EH (cell line): Measurements from ENCODE around the gene DIAPH2.
"Not testable (repeated sequence)": the region's sequence is repeated elsewhere in the genome, so short reads cannot be mapped to it uniquely, and the experiment has no call there.

ENCODE experiments used
- DNase-seq: peaks from one replicate; pipeline ENCODE4 v3.0.0-alpha.2; 2015; ENCODE audit warnings: low read depth

The DIAPH2 gene

DNA sequence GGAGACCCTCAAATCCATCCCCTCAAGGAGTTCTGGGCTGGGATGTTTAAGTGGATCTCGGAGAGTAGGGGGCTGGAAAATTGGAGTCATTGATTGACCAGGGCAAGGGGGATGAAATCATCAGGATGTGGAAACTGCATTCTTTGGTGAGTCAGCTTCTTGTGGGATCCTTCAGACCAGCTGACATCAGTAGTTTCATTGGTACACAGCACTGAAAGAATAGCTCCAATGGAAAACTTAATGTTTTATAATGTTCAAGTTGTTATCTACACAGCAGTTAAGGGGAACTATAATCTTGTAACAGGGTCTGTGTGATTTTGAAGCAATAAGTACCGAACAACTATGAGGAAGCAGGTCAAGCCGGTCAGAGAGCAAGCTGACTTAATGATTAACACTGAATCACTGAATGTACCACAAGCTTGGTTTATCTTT, 705.1 kb downstream of the DIAPH2 start:
- DNase-seq = peak; percentile 78

DNA sequence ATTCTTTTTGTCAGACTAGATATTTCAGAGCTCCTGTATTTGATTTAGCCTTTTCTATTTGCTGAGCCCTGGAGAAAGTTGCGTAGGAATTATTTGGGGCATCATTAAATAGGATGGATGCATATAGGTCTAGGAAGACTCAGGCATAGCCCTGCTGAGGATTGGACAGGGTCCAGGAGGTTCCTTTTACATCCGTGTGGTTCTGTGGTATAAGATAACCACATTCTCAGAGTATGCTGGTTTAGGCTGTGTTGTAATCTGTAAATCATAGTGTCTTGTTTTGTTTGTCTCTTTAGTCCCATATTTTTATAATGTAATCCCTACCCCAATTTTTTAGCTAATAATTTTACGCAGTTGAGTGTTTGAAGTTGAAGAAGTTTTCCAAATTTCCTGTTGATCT, 712.7 kb downstream of the DIAPH2 start:
- DNase-seq = no peak

DNA sequence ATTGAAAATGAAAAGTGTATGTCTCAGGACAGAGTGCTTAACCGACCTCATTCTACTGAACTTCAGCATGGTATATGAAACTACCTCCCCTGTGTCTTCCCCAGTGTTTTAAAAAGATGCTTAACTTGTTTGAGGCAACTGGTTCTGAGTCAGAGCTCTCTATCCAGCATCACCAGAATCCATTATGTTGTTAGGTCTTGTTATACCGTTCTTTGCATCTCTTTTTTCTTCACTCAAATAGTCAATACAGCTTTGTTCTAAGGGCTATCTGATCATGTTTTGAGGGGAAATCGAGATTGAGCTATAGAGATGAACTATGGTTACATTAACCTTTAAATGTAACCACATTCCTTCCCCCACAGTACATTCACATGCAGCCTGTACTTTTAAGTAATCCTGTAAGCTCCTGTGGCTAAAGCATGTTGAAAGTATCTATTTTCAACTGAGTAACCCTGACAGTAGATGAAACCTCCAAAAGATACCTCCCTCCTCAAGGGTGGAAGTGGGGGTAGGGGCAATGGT, 713.4 kb downstream of the DIAPH2 start:
- no peak for DNase-seq

DNA sequence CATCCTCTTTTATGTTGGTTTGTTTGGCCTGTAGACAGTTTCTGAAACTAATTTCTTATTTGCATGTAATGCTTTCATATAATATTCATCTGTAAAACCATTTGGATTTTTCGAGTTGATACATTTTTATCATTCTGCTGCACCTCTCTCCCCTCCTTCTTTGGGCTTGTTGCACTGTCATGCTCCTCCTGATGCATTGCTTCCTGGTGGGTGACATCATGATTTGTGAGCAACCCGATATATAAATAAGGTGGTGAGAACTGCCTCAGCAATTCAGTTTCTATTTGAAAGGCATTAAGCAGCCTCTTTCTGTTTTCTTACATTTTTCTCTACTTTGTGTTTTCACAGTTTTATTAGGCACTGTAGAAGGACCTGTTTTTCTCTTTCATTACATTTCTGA, 714.8 kb downstream of the DIAPH2 start:
- DNase-seq = peak; percentile 73

DNA sequence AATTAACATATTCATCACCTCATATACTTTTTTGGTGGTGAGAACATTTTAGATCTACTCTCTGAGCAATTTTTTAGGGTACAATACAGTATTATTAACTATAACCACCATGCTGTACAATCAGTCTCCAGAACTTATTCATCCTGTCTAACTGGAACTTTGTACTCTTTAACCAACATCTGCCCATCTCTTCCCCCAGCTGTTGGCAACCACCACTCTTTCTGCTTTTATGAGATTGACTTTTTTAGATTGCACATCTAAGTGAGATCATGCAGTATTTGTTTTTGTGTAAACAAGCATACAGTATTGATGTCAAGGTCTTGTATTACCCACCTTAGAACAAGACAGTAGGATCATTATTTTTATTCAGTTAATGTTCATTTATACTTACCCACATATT, 715.9 kb downstream of the DIAPH2 start:
- no peak for DNase-seq

DNA sequence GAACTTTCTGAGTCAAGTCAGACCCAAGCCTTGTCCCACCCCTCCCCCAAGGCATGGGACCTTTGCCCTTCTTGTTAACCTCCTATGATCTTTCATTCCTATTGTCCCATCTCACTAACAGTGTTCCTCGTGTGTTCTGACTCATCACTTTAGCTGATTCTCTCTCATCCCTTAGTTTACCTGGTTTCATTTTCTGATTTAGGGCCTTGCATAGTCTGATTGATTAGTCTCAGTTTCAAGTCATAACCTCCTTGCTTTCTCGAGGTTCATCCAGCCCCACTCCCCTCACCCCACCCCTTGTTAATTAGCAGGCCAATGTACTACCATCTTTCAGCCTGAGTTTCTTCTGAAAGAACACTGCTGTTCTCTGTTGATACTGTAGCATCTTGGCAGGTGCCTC, 716.5 kb downstream of the DIAPH2 start:
- DNase-seq = peak; percentile 22

DNA sequence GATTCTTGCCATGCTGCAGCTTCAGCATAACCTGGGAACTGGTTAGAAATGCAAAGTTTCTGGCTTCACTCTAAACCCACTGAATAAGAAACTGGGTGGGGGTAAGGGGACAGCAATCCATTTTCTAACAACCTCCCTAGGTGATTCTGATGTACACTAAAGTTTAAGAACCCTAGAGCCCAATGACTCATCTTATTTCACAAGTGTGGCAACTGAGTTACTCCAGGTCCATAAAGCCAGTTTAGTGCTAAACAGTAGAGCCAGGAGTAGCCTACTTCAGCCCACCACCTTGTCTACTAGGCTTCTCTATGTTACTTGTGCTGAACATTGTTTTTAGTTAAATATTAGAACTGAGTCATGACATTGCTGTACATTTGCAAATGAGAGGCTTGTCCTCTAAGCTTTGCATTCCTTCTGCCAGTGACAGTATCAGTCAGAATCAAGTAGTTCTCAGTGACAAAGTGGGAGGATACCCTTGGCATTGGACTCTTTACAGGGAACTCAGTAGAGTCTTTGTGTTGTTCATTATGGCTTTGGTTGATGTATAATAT, 717.0 kb downstream of the DIAPH2 start:
- DNase-seq = peak; percentile 13

DNA sequence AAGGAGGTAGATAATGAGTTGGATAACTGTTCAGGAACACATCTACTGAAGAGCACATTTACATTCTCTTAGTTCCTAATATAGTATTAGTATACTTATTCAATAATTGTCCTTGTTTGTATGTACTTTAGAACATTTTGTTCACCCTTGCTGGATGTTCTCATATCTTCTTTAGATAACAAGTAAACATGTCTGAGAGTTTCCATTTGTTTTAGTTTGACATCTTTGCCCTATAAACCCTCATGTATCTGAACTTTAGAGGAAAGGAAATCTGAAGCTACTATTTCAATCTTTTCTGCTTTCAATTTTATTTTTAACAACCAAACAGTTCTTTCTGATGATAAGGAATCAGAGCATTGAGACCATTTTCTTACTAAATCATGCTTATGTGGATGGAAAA, 717.7 kb downstream of the DIAPH2 start:
- no peak for DNase-seq

DNA sequence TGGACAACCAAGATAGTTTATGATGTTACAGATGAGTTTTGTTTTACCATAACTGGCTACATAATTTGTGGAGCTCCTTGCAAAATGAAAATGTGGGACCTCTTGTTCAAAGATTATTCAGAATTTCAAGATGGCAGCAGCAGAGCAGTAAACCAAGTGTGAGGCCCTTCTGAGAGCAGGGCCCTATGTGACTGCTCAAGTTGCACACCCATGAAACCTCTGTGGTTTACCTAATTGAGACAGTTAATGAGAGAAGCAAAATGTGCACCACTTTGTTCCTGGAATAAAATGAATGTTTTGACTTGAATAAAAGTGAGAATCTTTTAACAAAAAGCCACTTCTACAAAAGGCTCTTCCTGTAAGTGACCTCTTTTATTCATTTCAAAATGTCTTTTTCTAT, 718.3 kb downstream of the DIAPH2 start:
- DNase-seq = no peak

DNA sequence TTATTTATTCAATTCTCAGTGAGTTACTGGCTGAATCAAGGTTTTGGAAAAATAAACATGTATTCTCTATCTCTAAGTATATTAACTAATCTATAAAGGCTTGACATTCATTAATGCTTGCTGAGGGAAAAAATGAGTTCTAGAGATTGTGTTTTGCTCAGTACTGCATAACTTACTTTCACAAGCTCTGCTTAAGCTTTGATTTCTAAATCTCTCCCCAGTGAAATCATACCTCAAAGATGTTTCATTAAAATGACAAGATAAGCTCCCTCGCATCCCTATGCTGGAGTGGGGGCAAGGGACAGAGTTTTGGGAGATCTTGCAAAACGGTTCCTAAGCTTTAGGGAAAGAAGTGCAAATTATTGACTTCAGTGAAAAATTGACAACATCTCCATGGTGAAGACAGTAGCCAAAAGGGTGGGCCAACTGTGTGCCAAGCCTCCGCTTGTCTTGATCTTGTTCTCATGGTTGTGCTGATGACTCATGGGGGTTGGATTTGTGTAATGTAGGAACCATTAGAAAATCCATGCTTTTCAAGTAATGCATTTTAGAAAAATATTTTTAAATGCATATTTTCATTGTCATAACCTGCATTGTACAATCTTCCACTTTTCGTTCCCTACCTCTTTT, 720.5 kb downstream of the DIAPH2 start:
- no peak for DNase-seq

DNA sequence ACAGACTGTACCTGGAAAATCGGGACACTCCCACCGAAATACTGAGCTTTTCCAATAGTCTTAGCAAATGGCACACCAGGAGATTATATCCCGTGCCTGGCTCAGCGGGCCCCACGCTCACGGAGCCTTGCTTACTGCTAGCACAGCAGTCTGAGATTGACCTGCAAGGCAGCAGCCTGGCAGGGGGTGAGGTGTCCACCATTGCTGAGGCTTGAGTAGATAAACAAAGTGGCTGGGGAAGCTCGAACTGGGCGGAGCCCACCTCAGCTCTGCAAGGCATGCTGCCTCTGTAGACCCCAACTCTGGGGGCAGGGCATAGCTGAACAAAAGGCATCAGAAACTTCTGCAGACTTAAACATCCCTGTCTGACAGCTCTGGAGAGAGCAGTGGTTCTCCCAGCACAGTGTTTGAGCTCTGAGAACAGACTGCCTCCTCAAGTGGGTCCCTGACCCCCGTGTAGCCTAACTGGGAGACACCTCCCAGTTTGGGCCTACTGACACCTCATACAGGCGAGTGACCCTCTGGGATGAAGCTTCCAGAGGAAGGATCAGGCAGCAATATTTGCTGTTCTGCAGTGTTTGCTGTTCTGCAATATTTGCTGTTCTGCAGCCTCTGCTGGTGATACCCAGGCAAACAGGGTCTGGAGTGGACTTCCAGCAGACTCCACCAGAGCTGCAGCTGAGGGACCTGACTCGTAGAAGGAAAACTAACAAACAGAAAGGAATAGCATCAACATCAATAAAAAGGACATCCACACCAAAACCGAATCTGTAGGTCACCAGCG, 725.2 kb downstream of the DIAPH2 start:
- DNase-seq = not testable (repeated sequence)

DNA sequence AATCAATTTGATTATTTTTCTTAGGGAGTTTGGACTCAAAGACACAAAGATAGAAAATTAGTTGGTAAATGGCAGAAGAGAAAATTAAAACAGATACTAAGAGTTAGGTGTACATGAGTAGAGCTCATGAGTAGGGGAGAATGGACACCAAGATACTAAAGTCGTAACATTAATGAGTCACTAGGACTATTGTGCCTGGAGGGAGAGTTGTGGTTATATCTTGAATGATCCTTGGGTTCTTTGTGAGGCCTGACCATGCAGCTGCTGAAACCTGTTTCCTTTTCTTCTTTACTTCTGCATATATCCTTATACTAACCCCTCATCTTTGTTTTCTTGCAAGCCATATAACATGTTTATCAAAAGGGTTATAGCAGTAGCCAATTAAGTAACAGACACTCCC, 731.8 kb downstream of the DIAPH2 start:
- peak; percentile 15 for DNase-seq

DNA sequence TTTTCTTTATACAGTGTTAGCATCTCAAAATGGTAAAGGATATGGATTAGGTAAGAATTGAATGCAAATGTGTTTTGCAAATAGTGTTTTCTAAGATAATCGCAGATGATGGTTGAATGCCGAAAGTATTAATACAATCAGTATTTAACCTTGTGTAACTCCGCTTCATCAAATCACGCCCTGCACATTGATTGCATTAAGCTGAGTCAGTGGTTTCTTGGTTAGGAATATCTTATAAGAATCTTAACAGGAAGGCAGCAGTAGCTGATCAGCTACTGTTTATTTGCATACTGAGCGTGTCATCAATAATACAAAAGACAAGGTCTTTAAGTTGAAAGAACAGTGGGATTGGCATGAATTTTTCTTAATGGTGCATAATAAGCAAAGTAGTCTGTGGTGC, 744.5 kb downstream of the DIAPH2 start:
- no peak for DNase-seq

DNA sequence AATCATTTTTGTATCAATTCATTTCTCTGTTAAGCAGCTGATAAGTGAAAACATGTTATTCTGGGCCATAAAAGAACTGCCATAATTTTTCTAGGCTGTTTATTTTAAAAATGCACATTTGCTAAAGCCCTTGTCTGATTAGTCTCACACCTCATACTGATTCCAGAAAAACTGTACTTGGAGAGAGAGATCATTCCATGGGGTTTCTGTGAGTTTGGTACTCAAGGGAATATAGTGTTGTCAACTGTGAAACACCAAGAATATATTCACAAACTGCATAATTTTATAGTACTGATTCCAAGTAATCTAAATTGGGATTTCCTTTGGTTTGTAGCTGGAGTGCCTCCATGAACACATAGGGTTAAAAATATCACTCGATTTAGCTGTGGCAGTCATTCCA, 746.6 kb downstream of the DIAPH2 start:
- no peak for DNase-seq

DNA sequence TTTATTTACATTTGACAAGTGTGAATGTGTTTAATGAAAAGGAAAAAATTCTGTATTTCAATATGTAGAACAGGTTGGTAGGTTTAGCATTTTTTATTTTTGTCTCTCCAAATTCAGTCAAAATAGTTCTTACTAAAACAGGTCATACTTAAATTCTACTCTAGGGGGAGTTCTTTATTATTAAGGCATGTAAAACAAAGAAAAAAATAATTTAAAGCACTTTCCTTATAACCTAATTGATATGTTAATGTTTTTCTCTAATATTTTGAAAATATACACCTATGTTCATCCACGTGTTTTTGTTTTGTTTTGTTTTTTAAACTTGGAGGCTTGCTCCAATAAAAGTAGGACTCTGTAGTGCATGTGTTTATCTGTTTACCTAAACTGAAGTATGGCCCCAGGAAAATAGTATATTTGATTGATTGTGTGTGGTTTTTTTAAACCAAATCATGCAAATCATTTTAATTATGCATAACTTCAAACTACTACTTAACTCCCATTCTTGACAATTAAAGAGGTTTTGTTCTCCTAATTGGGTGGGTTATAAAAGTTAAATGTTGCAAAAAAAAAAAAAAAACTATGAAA, 761.7 kb downstream of the DIAPH2 start:
- DNase-seq = peak; percentile 5

DNA sequence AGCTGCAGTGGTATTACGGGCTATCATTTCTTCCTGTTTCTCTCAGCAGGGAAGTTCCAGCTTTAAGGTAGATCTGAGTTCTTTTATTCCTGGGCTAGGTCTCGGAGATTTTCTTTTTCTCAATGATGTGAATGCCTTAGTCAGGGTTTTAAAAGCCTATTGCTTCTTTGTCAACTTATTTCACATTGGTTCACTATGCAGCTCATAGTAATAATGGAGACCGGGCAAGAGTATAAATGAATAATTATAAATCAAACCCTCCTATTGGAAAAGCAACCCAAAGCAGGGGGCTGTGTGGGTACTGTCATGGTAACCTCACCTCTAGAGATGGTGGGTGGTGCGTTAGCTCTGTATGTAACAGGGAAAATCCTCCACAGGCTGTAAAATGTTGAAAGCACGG, 762.7 kb downstream of the DIAPH2 start:
- no peak for DNase-seq

DNA sequence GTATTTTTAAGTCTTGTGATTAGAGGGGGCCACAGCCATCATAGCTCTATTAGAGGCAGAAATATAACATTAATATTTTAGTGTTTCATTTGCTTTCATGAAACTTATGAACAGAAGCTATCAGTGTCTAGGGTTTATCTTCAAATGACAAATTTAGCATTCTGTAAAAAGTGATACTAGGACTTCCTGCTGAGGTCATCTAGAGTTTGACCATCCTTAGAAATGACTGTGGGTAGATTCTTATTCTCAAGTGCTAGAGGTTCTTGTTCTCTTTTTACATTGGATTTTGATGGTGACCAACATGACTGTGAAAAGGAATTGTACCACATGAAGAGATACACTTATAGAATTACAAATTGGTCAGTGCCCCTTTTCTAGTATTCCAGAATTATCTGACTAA, 767.6 kb downstream of the DIAPH2 start:
- DNase-seq = no peak

DNA sequence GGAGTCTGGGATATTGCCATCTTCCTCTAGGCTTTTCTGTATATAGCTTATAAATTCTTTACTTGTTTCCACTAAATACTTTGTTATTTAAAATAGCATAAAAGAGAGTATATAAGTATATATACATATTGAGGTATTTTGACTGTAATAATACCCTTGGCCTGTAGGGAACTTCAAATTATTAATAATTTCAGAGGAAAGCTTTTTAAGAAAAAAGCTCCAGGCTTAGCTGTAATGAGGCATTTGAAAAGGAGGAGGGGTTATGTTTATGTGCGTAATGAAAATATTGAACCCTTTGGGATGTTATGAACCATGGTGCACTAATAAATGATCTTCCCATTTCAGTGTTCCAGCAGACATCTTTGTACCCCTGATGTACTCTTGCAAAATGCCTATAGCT, 777.1 kb downstream of the DIAPH2 start:
- no peak for DNase-seq

DNA sequence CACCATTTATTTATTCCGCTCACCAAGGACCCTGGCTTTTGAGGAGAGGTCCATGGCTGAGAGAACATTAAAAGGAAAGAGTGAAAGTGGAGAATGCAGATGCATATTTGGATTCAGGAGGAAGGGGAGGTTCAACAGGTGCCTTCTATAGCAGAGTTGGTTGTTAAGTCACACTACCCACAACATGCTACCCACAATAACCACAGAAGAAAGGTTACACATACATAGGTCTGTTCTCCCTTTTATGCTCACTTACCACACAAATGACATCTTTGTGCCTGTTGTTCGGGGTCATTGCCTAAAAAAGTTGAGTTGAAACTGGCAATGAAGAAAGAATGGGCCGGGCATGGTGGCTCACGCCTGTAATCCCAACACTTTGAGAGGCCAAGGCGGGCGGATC, 786.4 kb downstream of the DIAPH2 start:
- no peak for DNase-seq

DNA sequence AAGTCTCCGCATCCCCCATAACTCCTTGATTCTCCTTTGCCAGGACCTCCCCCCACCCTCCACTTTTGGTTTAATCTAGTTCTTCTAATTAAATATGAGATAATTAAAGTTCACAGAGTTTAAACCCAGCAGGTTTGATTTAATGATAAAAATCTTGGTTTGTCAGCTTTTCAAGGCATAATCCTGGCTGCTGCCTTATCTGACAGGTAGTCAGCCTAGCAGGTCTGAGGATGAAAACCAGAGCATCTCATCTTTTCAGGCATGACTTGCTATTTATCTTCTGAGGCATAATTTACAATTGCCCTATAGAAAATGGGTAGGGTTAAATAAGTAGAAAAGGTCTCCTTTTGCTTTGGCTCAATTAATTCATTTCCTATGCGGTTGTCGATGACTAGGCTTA, 790.3 kb downstream of the DIAPH2 start:
- DNase-seq = no peak

DNA sequence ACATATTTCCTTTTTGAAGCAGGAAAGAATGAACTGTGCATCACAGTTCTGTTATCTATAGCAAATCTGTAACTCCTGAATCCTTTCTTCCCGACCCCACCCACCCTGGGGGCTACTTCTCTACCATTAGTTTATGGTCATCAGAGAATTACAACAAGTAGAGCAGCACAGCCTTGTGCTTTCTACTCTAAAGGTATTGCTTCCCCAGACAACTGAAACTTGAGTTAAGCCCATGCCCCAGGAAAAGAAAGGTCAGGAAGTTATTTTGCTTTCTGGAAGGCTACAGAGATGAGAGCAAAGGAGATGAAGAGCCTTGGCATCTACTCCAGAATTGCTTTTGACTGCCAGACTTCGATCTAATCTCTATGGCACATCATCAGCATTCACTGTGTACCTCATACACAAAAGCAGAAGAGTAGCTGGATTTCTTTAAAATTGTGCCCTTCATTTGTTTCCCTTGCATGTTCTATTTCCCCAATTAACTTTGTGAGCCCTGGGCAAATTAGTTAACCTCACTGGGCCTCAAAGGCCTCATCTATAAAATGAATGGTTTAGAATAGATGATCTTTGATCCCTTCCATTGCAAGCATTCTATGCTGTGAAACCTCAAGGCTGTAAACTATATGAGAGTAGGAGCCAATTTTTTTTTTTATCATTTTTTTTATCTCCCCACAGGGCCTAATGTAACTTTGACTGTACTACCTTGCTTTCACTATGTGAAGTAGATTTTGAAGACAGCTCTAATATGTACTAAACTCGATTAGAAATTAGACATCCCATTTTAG, 794.7 kb downstream of the DIAPH2 start:
- no peak for DNase-seq

DNA sequence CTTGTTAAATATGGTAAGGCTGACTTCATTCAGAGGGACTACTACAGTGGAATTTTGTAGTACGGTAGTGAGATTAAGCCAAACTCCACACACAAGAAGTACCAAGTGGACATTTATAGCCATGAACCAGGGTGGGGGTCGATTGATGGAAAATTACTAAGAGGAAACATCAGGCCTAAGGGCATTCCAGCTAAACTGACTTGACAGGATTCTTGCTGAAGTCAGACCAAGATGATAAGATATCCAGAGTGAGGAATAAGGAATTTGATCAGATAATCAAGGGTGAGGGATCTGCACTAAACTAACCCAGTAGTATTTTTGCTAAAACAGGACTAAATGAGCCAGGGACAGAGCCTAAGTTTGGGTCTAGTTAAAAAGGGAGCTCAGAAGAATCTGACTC, 796.6 kb downstream of the DIAPH2 start:
- peak; percentile 8 for DNase-seq
